GM23338 (cell line): Measurements from ENCODE around the gene PSMD12. TPM values are rescaled to one million over a fixed set of nuclear protein-coding genes. Genes with fewer than 3 reads are reported as not detected.

Experiments used
- ATAC-seq: fragments of 200-7000 bp; cut with Tn5 transposase; 3 replicates; pipeline ENCODE4 v1.9.1; 2020
- DNase-seq: peaks from one replicate; pipeline ENCODE4 v3.0.0-alpha.2; 2015; ENCODE audit warnings: low spot score
- H2AFZ ChIP-seq: fragments of 200-600 bp; sonication (generic); 2 replicates; pipeline ENCODE4 v1.8.0; 2016; ENCODE audit warnings: antibody characterized with exemption, mild to moderate bottlenecking, moderate library complexity
- H3F3A ChIP-seq: fragments of 200-600 bp; sonication (generic); replicated peaks from 2 replicates; pipeline ENCODE4 v1.8.0; 2017; ENCODE audit warnings: antibody characterized with exemption, mixed run types, low read depth
- H3K27ac ChIP-seq: fragments of 200-600 bp; sonication (generic); 2 replicates; pipeline ENCODE4 v1.6.1; 2016; ENCODE audit warnings: low read depth
- H3K27me3 ChIP-seq: fragments of 200-600 bp; sonication (generic); 2 replicates; pipeline ENCODE4 v1.8.0; 2016; ENCODE audit warnings: mild to moderate bottlenecking, mixed run types, moderate library complexity; ENCODE audit not compliant: insufficient read depth
- H3K36me3 ChIP-seq: fragments of 200-600 bp; sonication (generic); 2 replicates; pipeline ENCODE4 v1.8.0; 2016; ENCODE audit warnings: mild to moderate bottlenecking; ENCODE audit not compliant: insufficient read depth
- H3K4me1 ChIP-seq: fragments of 200-600 bp; sonication (generic); 2 replicates; pipeline ENCODE4 v1.8.0; 2016; ENCODE audit warnings: mild to moderate bottlenecking, moderate library complexity; ENCODE audit not compliant: insufficient read depth
- H3K4me2 ChIP-seq: fragments of 200-600 bp; sonication (generic); 2 replicates; pipeline ENCODE4 v1.7.1; 2017; ENCODE audit warnings: mixed run types
- H3K4me3 ChIP-seq: fragments of 200-600 bp; sonication (generic); 2 replicates; pipeline ENCODE4 v1.6.1; 2016; ENCODE audit warnings: mixed run types
- H3K79me2 ChIP-seq: fragments of 200-600 bp; sonication (generic); replicated peaks from 2 replicates; pipeline ENCODE4 v1.8.0; 2017; ENCODE audit warnings: mild to moderate bottlenecking; ENCODE audit not compliant: insufficient read depth
- H3K9me2 ChIP-seq: fragments of 200-600 bp; sonication (generic); 2 replicates; pipeline ENCODE4 v1.8.0; 2017; ENCODE audit not compliant: insufficient read depth
- H4K20me1 ChIP-seq: fragments of 200-600 bp; sonication (generic); replicated peaks from 2 replicates; pipeline ENCODE4 v1.8.0; 2017; ENCODE audit warnings: mild to moderate bottlenecking; ENCODE audit not compliant: insufficient read depth
- H3K27ac Mint-ChIP-seq: 2 replicates; pipeline ENCODE4 v1.8.0; 2020; ENCODE audit warnings: inconsistent platforms, mild to moderate bottlenecking, moderate library complexity, mixed read lengths
- H3K27me3 Mint-ChIP-seq: 3 replicates; pipeline ENCODE4 v1.8.0; 2022; ENCODE audit warnings: low read depth, mild to moderate bottlenecking, moderate library complexity, mixed read lengths, inconsistent platforms; ENCODE audit not compliant: insufficient read depth, poor library complexity
- H3K36me3 Mint-ChIP-seq: 3 replicates; pipeline ENCODE4 v1.8.0; 2021; ENCODE audit warnings: low read depth, mild to moderate bottlenecking, inconsistent platforms, moderate library complexity, mixed read lengths
- H3K4me1 Mint-ChIP-seq: 3 replicates; pipeline ENCODE4 v1.8.0; 2020; ENCODE audit warnings: mild to moderate bottlenecking, inconsistent platforms, mixed read lengths
- H3K4me3 Mint-ChIP-seq: 3 replicates; pipeline ENCODE4 v1.8.0; 2021; ENCODE audit warnings: moderate library complexity, mild to moderate bottlenecking, inconsistent platforms, mixed read lengths
- H3K9me3 Mint-ChIP-seq: 3 replicates; pipeline ENCODE4 v1.8.0; 2020; ENCODE audit warnings: moderate library complexity, mild to moderate bottlenecking, inconsistent platforms, mixed read lengths
- CREB1 ChIP-seq: fragments of 250-450 bp; sonication (Bioruptor Pico); IDR thresholded peaks from 2 replicates; pipeline ENCODE4 v1.5.0; 2020; ENCODE audit warnings: low read depth, mild to moderate bottlenecking, moderate library complexity
- EZH2 ChIP-seq: fragments of 200-600 bp; sonication (generic); IDR thresholded peaks from one replicate; pipeline ENCODE4 v1.8.0; 2017; ENCODE audit warnings: antibody characterized with exemption, mild to moderate bottlenecking, low read depth; ENCODE audit not compliant: unreplicated experiment
- EZH2phosphoT487 ChIP-seq: fragments of 200-600 bp; sonication (generic); IDR thresholded peaks from one replicate; pipeline ENCODE4 v1.8.1; 2018; ENCODE audit warnings: antibody characterized with exemption; ENCODE audit not compliant: unreplicated experiment
- JUNB ChIP-seq: IDR thresholded peaks from one replicate; pipeline ENCODE4 v1.6.1; 2016; ENCODE audit warnings: antibody characterized with exemption; ENCODE audit not compliant: unreplicated experiment
- NANOG ChIP-seq: IDR thresholded peaks from 2 replicates; pipeline ENCODE4 v1.6.1; 2016; ENCODE audit warnings: antibody characterized with exemption, borderline replicate concordance
- POLR2AphosphoS5 ChIP-seq: IDR thresholded peaks from 2 replicates; pipeline ENCODE4 v1.6.1; 2016; ENCODE audit warnings: antibody characterized with exemption, low read depth
- STAT1 ChIP-seq: IDR thresholded peaks from one replicate; pipeline ENCODE4 v1.6.1; 2016; ENCODE audit warnings: antibody characterized with exemption; ENCODE audit not compliant: unreplicated experiment
- ZNF331 ChIP-seq: fragments of 250-450 bp; sonication (Bioruptor Pico); IDR thresholded peaks from 2 replicates; pipeline ENCODE4 v1.5.0; 2020; ENCODE audit warnings: low read depth, mild to moderate bottlenecking, moderate library complexity
- ZNF462 ChIP-seq: fragments of 250-450 bp; sonication (Bioruptor Pico); IDR thresholded peaks from 2 replicates; pipeline ENCODE4 v1.5.0; 2020; ENCODE audit warnings: mild to moderate bottlenecking, moderate library complexity
- polyA plus RNA-seq: library from polyadenylated mRNA; unstranded; fragments of >200 nt; fragmentation: Nextera tagmentation; extraction: Ambion mirVana; gene quantifications from 2 replicates; pipeline ENCODE4 v1.2.1, GENCODE V29; 2016
- total RNA-seq: library from RNA; depleted of rRNA; stranded (reverse); fragments of >200 nt; shearing (Covaris generic); gene quantifications from 2 replicates; pipeline ENCODE4 v1.2.3, GENCODE V29; 2014

PSMD12 gene
- total and polyA plus RNA-seq, 2 experiments from 2014 or later = 73.7 to 146 TPM

- H3K4me3 Mint-ChIP-seq = no peak overlapping the region
- H3K9me3 Mint-ChIP-seq = no peaks in the 10 kb centered on the region
- Histone ChIP-seq H3K27ac (peak overlapping the region; percentile 22; the same call in 1 of the 2 replicates), H2AFZ (no peak overlapping the region), H3K36me3 (no peaks in the 10 kb centered on the region), H3K4me2 (no peak overlapping the region), H3K27me3 (no peaks in the 10 kb centered on the region), H3K4me3 (no peak overlapping the region), H3K79me2 (peaks cover 99% of the 10 kb centered on the region), H3K9me2 (no peaks in the 10 kb centered on the region), H3K4me1 (0 out of 2 replicates have a peak, but pooled peaks cover 8% of the 10 kb centered on the region), H4K20me1 (peaks cover 20% of the 10 kb centered on the region; the same call in 1 of the 2 replicates), H3F3A (0 out of 2 replicates have a peak, but pooled peaks cover 5% of the 10 kb centered on the region)
- H3K27ac Mint-ChIP-seq = no peak overlapping the region
- TF ChIP-seq EZH2 (no peak), CREB1 (no peak), ZNF462 (CRISPR knock-in tag) (no peak), JUNB (no peak), NANOG (no peak), POLR2AphosphoS5 (no peak), STAT1 (no peak), EZH2phosphoT487 (no peak), ZNF331 (CRISPR knock-in tag) (no peak)
- ATAC-seq (no peak), DNase-seq (no peak)
- peaks cover 17% of the 10 kb centered on the region for H3K4me1 Mint-ChIP-seq
- peaks cover 2% of the 10 kb centered on the region for H3K27me3 Mint-ChIP-seq
- H3K36me3 Mint-ChIP-seq = peaks cover 16% of the 10 kb centered on the region; the same call in 2 of the 3 replicates
Observed at GRCh38 chr17:67390006-67390645, 23.7 kb upstream of the PSMD12 start.
